ENCODE results near the gene MPL. TPM values are rescaled to one million over a fixed set of nuclear protein-coding genes. Genes with fewer than 3 reads are reported as not detected.

MPL gene
- total RNA-seq, 1 experiment from 2014 or later = not detected

DNA sequence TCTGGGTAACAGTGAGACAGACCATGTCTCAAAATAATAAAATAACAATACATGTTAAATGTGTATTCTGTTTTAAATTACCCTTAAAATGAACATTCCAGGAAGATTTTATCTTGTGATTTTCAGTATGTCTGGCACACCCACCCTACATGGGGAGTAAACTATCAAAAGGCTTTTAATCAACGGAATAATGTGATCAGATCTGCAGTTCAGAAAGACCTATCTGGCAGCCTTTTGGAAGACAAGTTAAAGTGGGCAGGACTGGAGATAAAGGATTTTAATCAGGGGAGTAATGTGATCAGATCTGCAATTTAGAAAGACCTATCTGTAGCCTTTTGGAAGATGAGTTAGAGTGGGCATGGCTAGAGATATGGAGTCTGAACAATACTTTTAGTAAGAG lies 41.9 kb downstream of the MPL start (continued):
- TF ChIP-seq, protein P1, sequence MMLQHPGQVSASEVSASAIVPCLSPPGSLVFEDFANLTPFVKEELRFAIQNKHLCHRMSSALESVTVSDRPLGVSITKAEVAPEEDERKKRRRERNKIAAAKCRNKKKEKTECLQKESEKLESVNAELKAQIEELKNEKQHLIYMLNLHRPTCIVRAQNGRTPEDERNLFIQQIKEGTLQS (IDR thresholded peaks at IDR 0.05) = no peak
- no peak for TF ChIP-seq YY1 (IDR thresholded peaks at IDR 0.05; ENCODE audit: extremely low read depth, insufficient replicate concordance, low read depth, low read length)

DNA sequence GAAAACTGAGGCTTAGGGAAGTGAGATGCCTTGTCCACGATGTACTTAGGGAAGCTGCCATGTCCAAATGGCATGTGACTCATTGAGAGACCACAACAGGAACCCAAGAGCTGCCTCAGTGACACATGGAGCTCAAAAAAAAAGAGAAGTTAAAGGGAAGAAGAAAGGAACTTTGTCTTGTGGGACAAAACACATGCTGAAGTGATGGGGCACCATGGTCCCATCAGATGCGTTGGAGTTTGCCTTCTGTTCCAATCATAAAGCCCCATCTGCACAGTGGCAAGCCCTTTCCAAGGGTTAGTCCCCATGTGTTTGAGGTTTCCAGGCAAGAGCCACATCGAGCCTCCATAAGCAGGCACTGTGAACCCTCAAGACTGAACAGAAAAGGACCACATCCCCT lies 44.0 kb downstream of the MPL start:
- CTCF ChIA-PET = no interaction called here
- no peaks in the 10 kb centered on the region for H3K9me2 ChIP-seq (ENCODE audit: insufficient read depth)
- no peaks in the 10 kb centered on the region for H3K79me2 ChIP-seq (ENCODE audit: insufficient read depth, low read length)
- POLR2A ChIA-PET = interaction anchor here (1.4 kb wide), 1 partner anchor 14 kb away, joined by 5 read pairs; the partner anchor contains the start of gene ELOVL1
- H3K36me3 ChIP-seq (ENCODE audit: control insufficient read depth in 1 of 2, insufficient read depth in 2 of 2, low read length in 2 of 2) = peaks cover 17 to 29% of the 10 kb centered on the region in 2 experiments
- H3K9me3 ChIP-seq (ENCODE audit: control insufficient read depth in 1 of 2, insufficient read depth in 1 of 2, low read depth in 1 of 2, low read length in 2 of 2) = no peaks in the 10 kb centered on the region
- no peak for ATAC-seq
- no peak overlapping the region for H3K27ac ChIP-seq (ENCODE audit: low read depth, low read length)
- no peaks in the 10 kb centered on the region for H3K27me3 ChIP-seq (ENCODE audit: insufficient read depth, low read length)
- no peaks in the 10 kb centered on the region for H3K4me1 ChIP-seq (ENCODE audit: control insufficient read depth in 1 of 2, insufficient read depth in 2 of 2, low read length in 2 of 2)
- H2AFZ ChIP-seq (ENCODE audit: low read depth, low read length, poor library complexity, severe bottlenecking) = no peak overlapping the region
- intact Hi-C loops (cut with micrococcal nuclease) = no loop called here
- no peak overlapping the region for H3K4me2 ChIP-seq (ENCODE audit: low read length)
- no peak for DNase-seq (ENCODE audit: low read depth, low spot score)
- no peak overlapping the region for H3K9ac ChIP-seq (ENCODE audit: low read length)
- no peak overlapping the region for H3K4me3 ChIP-seq (replicated peaks in 1 of 2; ENCODE audit: low read depth in 1 of 2, low read length in 2 of 2)
- no peaks in the 10 kb centered on the region for H4K20me1 ChIP-seq (ENCODE audit: insufficient read depth)
- no TSS peak for BruUV-seq (replicated peaks)
- TF ChIP-seq, protein P2, sequence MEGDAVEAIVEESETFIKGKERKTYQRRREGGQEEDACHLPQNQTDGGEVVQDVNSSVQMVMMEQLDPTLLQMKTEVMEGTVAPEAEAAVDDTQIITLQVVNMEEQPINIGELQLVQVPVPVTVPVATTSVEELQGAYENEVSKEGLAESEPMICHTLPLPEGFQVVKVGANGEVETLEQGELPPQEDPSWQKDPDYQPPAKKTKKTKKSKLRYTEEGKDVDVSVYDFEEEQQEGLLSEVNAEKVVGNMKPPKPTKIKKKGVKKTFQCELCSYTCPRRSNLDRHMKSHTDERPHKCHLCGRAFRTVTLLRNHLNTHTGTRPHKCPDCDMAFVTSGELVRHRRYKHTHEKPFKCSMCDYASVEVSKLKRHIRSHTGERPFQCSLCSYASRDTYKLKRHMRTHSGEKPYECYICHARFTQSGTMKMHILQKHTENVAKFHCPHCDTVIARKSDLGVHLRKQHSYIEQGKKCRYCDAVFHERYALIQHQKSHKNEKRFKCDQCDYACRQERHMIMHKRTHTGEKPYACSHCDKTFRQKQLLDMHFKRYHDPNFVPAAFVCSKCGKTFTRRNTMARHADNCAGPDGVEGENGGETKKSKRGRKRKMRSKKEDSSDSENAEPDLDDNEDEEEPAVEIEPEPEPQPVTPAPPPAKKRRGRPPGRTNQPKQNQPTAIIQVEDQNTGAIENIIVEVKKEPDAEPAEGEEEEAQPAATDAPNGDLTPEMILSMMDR (IDR thresholded peaks at IDR 0.05 in 2 of 3, conservative IDR thresholded peaks at IDR 0.05 in 1 of 3; ENCODE audit: borderline replicate concordance in 1 of 3, insufficient read depth in 1 of 3, low read depth in 2 of 3, low read length in 2 of 3) = no peak
- TF ChIP-seq TCF7L2 (IDR thresholded peaks at IDR 0.05; ENCODE audit: borderline replicate concordance, extremely low read depth, insufficient read depth, insufficient read length) (no peak), POLR2A (IDR thresholded peaks at IDR 0.05; ENCODE audit: borderline replicate concordance, extremely low read depth, insufficient read depth, insufficient read length) (no peak), POLR2AphosphoS5 (IDR thresholded peaks at IDR 0.05; ENCODE audit: low read depth, low read length) (no peak), JUND (IDR thresholded peaks at IDR 0.05) (no peak), YY1 (IDR thresholded peaks at IDR 0.05; ENCODE audit: extremely low read depth, insufficient replicate concordance, low read depth, low read length) (no peak), ZNF274 (IDR thresholded peaks at IDR 0.05; ENCODE audit: low read depth, low read length) (no peak), CBX3 (IDR thresholded peaks at IDR 0.05; ENCODE audit: low read depth) (no peak), EZH2phosphoT487 (IDR thresholded peaks at IDR 0.05; ENCODE audit: borderline replicate concordance) (no peak), CEBPB (IDR thresholded peaks at IDR 0.05; ENCODE audit: low read depth) (no peak), SP1 (IDR thresholded peaks at IDR 0.05; ENCODE audit: low read depth) (no peak), ZFX (IDR thresholded peaks at IDR 0.05) (no peak), EGR1 (IDR thresholded peaks at IDR 0.05; ENCODE audit: low read depth) (no peak), FOSL1 (IDR thresholded peaks at IDR 0.05; ENCODE audit: low read depth) (no peak), RAD21 (IDR thresholded peaks at IDR 0.05; ENCODE audit: low read depth) (no peak), SIN3A (IDR thresholded peaks at IDR 0.05; ENCODE audit: low read depth) (no peak)
- TF ChIP-seq, protein P3, sequence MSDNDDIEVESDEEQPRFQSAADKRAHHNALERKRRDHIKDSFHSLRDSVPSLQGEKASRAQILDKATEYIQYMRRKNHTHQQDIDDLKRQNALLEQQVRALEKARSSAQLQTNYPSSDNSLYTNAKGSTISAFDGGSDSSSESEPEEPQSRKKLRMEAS (IDR thresholded peaks at IDR 0.05) = no peak
- RAD21 ChIA-PET (ENCODE audit: low non-redundant PET in 1 of 2, low total read pairs in 2 of 2, uncharacterized antibody in 2 of 2, unreplicated experiment in 2 of 2) = interaction anchor here in 1 of 2 experiments (0.7 kb wide), 1 partner anchor 24 kb away, joined by 7 read pairs; no protein-coding TSS in a partner anchor
